Liver (tissue), 9 donors: ENCODE results near the gene KCNIP1. TPM values are rescaled to one million over a fixed set of nuclear protein-coding genes. Genes with fewer than 3 reads are reported as not detected.

Experiments used
- DNase-seq: peaks from one replicate; pipeline ENCODE4 v3.0.0-alpha.2; 2017; ENCODE audit warnings: low spot score
- H3K27ac ChIP-seq, 2 donors: one replicate each; pipeline ENCODE4 v1.7.0; 2013; ENCODE audit warnings: inconsistent platforms in 2 of 2, low read length in 2 of 2, control low read depth in 1 of 2, low read depth in 1 of 2, mild to moderate bottlenecking in 1 of 2
- H3K27me3 ChIP-seq, 4 donors: one replicate each; pipeline versions ENCODE4 v1.6.1 to v1.7.0; 2013; ENCODE audit warnings: low read length in 3 of 4, inconsistent platforms in 1 of 4, mild to moderate bottlenecking in 1 of 4, moderate library complexity in 1 of 4; ENCODE audit not compliant: control insufficient read depth in 4 of 4, insufficient read depth in 4 of 4
- H3K36me3 ChIP-seq, 4 donors: one replicate each; pipeline versions ENCODE4 v1.6.1 to v1.7.0; 2013; ENCODE audit warnings: low read length in 3 of 4, mild to moderate bottlenecking in 3 of 4, low read depth in 1 of 4, moderate library complexity in 1 of 4; ENCODE audit not compliant: control insufficient read depth in 4 of 4, insufficient read depth in 3 of 4
- H3K4me1 ChIP-seq, 4 donors: one replicate each; pipeline versions ENCODE4 v1.6.1 to v1.7.0; 2013; ENCODE audit warnings: low read length in 3 of 4, mild to moderate bottlenecking in 3 of 4, moderate library complexity in 1 of 4; ENCODE audit not compliant: control insufficient read depth in 4 of 4, insufficient read depth in 4 of 4
- H3K4me3 ChIP-seq, 3 donors: one replicate each; pipeline versions ENCODE4 v1.6.1 to v1.7.0; 2013; ENCODE audit warnings: low read length in 3 of 3, control low read depth in 1 of 3, low read depth in 1 of 3, mild to moderate bottlenecking in 1 of 3
- H3K9ac ChIP-seq, 2 donors: one replicate each; pipeline ENCODE4 v1.7.0; 2013; ENCODE audit warnings: low read length in 2 of 2, mild to moderate bottlenecking in 2 of 2, moderate library complexity in 2 of 2, control low read depth in 1 of 2, low read depth in 1 of 2
- H3K9me3 ChIP-seq, 4 donors: one replicate each; pipeline versions ENCODE4 v1.6.1 to v1.7.0; 2013; ENCODE audit warnings: low read length in 3 of 4; ENCODE audit not compliant: control insufficient read depth in 4 of 4
- CTCF ChIP-seq: fragments of 150-350 bp; IDR thresholded peaks from 2 replicates; pipeline ENCODE4 v1.5.1; 2017; ENCODE audit warnings: improper control_type of control experiment, low read depth, low read length; ENCODE audit not compliant: missing input control
- EGR1 ChIP-seq, 2 donors: IDR thresholded peaks; 2 replicates each; pipeline ENCODE4 v1.6.1; 2016 to 2018; ENCODE audit warnings: antibody characterized with exemption in 2 of 2, low read depth in 2 of 2
- FOXA1 ChIP-seq: IDR thresholded peaks from 2 replicates; pipeline ENCODE4 v1.6.1; 2016; ENCODE audit warnings: antibody characterized with exemption
- FOXA2 ChIP-seq: IDR thresholded peaks from 2 replicates; pipeline ENCODE4 v1.6.1; 2016; ENCODE audit warnings: antibody characterized with exemption
- GABPA ChIP-seq, 2 donors: IDR thresholded peaks in 1 of 2; conservative IDR thresholded peaks in 1 of 2; 2 replicates each; pipeline ENCODE4 v1.6.1; 2016; ENCODE audit warnings: antibody characterized with exemption in 2 of 2, mild to moderate bottlenecking in 1 of 2, moderate library complexity in 1 of 2
- HNF4A ChIP-seq, 2 donors: conservative IDR thresholded peaks; 2 replicates each; pipeline ENCODE4 v1.6.1; 2016; ENCODE audit warnings: antibody characterized with exemption in 2 of 2, mild to moderate bottlenecking in 2 of 2
- JUND ChIP-seq, 2 donors: IDR thresholded peaks; 2 replicates each; pipeline ENCODE4 v1.6.1; 2016; ENCODE audit warnings: antibody characterized with exemption in 2 of 2
- MAX ChIP-seq: IDR thresholded peaks from 2 replicates; pipeline ENCODE4 v1.6.1; 2016; ENCODE audit warnings: antibody characterized with exemption
- REST ChIP-seq: IDR thresholded peaks from 2 replicates; pipeline ENCODE4 v1.6.1; 2016; ENCODE audit warnings: antibody characterized with exemption, mild to moderate bottlenecking
- RXRA ChIP-seq, 2 donors: IDR thresholded peaks; 2 replicates each; pipeline ENCODE4 v1.6.1; 2017 to 2018; ENCODE audit warnings: antibody characterized with exemption in 2 of 2, mild to moderate bottlenecking in 1 of 2
- SP1 ChIP-seq: IDR thresholded peaks from 2 replicates; pipeline ENCODE4 v1.6.1; 2018; ENCODE audit warnings: antibody characterized with exemption, mild to moderate bottlenecking
- TAF1 ChIP-seq: conservative IDR thresholded peaks from 2 replicates; pipeline ENCODE4 v1.6.1; 2016; ENCODE audit warnings: antibody characterized with exemption, mild to moderate bottlenecking
- WGBS: extraction: QIAGEN DNeasy Blood & Tissue Kit; methylation state at CpG from one replicate; pipeline ENCODE4 v1.1.7; 2013; 5-methylcytosine and 5-hydroxymethylcytosine counted together
- polyA plus RNA-seq, 2 donors: library from polyadenylated mRNA; stranded (reverse) in 1 of 2; unstranded in 1 of 2; fragments of 200-250 nt in 1 of 2; fragments of >200 nt in 1 of 2; fragmentation: Nextera tagmentation in 1 of 2; extraction: Ambion mirVana in 1 of 2; gene quantifications; one replicate each; pipeline versions ENCODE4 v1.2.1 to v1.2.3, GENCODE V29; 2013 to 2015
- total RNA-seq, 2 donors: library from RNA; depleted of rRNA; stranded (reverse); fragments of >200 nt; gene quantifications; one replicate each; pipeline ENCODE4 v1.2.3, GENCODE V29; 2014
- donor health status: healthy.
- donor health status: healthy.
- donor health status: healthy.
- donor health status: healthy.
- donor health status: healthy.

KCNIP1 gene
- total and polyA plus RNA-seq, 4 donors = 0.08 to 0.23 TPM; not detected in 2

- no peaks in the 10 kb centered on the region for H3K36me3 ChIP-seq
- H3K27me3 ChIP-seq = peaks cover 0 to 3% (median 0%) of the 10 kb centered on the region in 4 donors
- no peak overlapping the region for H3K4me3 ChIP-seq
- H3K9me3 ChIP-seq = peaks cover 0 to 3% (median 0%) of the 10 kb centered on the region in 4 donors
- no peak overlapping the region for H3K27ac ChIP-seq
- H3K9ac ChIP-seq = no peak overlapping the region
- no peak for DNase-seq
- H3K4me1 ChIP-seq = no peaks in the 10 kb centered on the region
- TF ChIP-seq MAX = no peak
- TF ChIP-seq FOXA1 = no peak
- TF ChIP-seq CTCF = no peak
- TF ChIP-seq RXRA (IDR thresholded peaks at IDR 0.05) = no peak
- TF ChIP-seq GABPA (IDR thresholded peaks at IDR 0.05 in 1 of 2, conservative IDR thresholded peaks at IDR 0.05 in 1 of 2) = no peak
- no peak for TF ChIP-seq REST
- TF ChIP-seq HNF4A (conservative IDR thresholded peaks at IDR 0.05) = no peak
- no peak for TF ChIP-seq FOXA2
- no peak for TF ChIP-seq TAF1
- no peak for TF ChIP-seq SP1
- no peak for TF ChIP-seq JUND (IDR thresholded peaks at IDR 0.05)
- TF ChIP-seq EGR1 (IDR thresholded peaks at IDR 0.05; ENCODE audit: low read depth in 2 of 2) = no peak
- 66% methylated on average over 1 of the region's 1 CpG for WGBS
Measured at GRCh38 chr5:170463426-170463825, 40.4 kb upstream of the KCNIP1 start.

- Histone ChIP-seq H3K27me3 (peaks cover 0 to 3% (median 0%) of the 10 kb centered on the region in 4 donors), H3K4me1 (no peaks in the 10 kb centered on the region), H3K9ac (no peak overlapping the region), H3K27ac (no peak overlapping the region), H3K9me3 (peaks cover 0 to 3% (median 0%) of the 10 kb centered on the region in 4 donors), H3K36me3 (no peaks in the 10 kb centered on the region), H3K4me3 (no peak overlapping the region)
- TF ChIP-seq SP1 (no peak), MAX (no peak)
- DNase-seq = peak; percentile 25
- WGBS = 59% methylated on average over 10 of the region's 10 CpGs
Measured at GRCh38 chr5:170464280-170465127, 39.3 kb upstream of the KCNIP1 start.
